ENCODE measurements around the gene PCSK5. TPM values are rescaled to one million over a fixed set of nuclear protein-coding genes. Genes with fewer than 3 reads are reported as not detected.

PCSK5 gene
- polyA plus RNA-seq, 3 donors: 4.8 to 13.0 (median 7.1) TPM

- no peaks in the 10 kb centered on the region for H3K27me3 Mint-ChIP-seq (ENCODE audit: low read depth in 3 of 3)
- no peaks in the 10 kb centered on the region for H4K20me1 ChIP-seq (ENCODE audit: insufficient read depth, low read length)
- no peak overlapping the region for H3K4me2 ChIP-seq (replicated peaks; ENCODE audit: extremely low read depth, low read length, poor library complexity, severe bottlenecking)
- intact Hi-C loops (cut with micrococcal nuclease): no loop called here
- no peaks in the 10 kb centered on the region for H3K4me1 Mint-ChIP-seq
- H3K27ac ChIP-seq (ENCODE audit: low read depth in 1 of 2, low read length in 2 of 2): no peak overlapping the region
- H3K9me3 Mint-ChIP-seq: peaks cover 0 to 5% (median 3%) of the 10 kb centered on the region in 7 donors
- H3K9me3 ChIP-seq (replicated peaks in 1 of 2; ENCODE audit: control insufficient read depth in 1 of 2, insufficient read depth in 1 of 2, low read length in 2 of 2): peaks cover 0 to 3% of the 10 kb centered on the region in 2 donors
- no peak for DNase-seq
- no peaks in the 10 kb centered on the region for H3K4me1 ChIP-seq (ENCODE audit: control insufficient read depth in 1 of 2, insufficient read depth in 2 of 2, low read length in 2 of 2)
- no peak overlapping the region for H3K27ac Mint-ChIP-seq
- H3K27me3 ChIP-seq (ENCODE audit: control insufficient read depth in 2 of 2, insufficient read depth in 2 of 2, low read length in 2 of 2): no peaks in the 10 kb centered on the region
- peaks cover 25 to 32% of the 10 kb centered on the region in 2 donors for H3K36me3 Mint-ChIP-seq
- H3K36me3 ChIP-seq (replicated peaks in 1 of 2; ENCODE audit: control insufficient read depth in 1 of 2, insufficient read depth in 2 of 2, low read length in 2 of 2): peaks cover 0 to 8% of the 10 kb centered on the region in 2 donors
- no peak overlapping the region for H3K4me3 Mint-ChIP-seq
- no CpG with 5 or more reads among the region's 2 CpGs for WGBS (ENCODE audit: insufficient coverage)
- H3K9ac ChIP-seq (ENCODE audit: insufficient read depth, low read length, poor library complexity, severe bottlenecking): no peak overlapping the region
- H3K79me2 ChIP-seq (ENCODE audit: insufficient read depth, low read length): no peaks in the 10 kb centered on the region
- TF ChIP-seq CTCF (IDR thresholded peaks at IDR 0.05): no peak
- no peak overlapping the region for H3K4me3 ChIP-seq (replicated peaks in 1 of 3; ENCODE audit: low read depth in 2 of 3, low read length in 3 of 3)
- H2AFZ ChIP-seq (ENCODE audit: insufficient read depth, low read depth, low read length, poor library complexity, severe bottlenecking): no peak overlapping the region
Measured at GRCh38 chr9:75947233-75947632, 56.8 kb downstream of the PCSK5 start.

- Histone ChIP-seq H2AFZ (ENCODE audit: insufficient read depth, low read depth, low read length, poor library complexity, severe bottlenecking) (no peak overlapping the region), H3K9ac (ENCODE audit: insufficient read depth, low read length, poor library complexity, severe bottlenecking) (no peak overlapping the region), H3K9me3 (replicated peaks in 1 of 2; ENCODE audit: control insufficient read depth in 1 of 2, insufficient read depth in 1 of 2, low read length in 2 of 2) (peaks cover 0 to 3% of the 10 kb centered on the region in 2 donors), H3K27ac (ENCODE audit: low read depth in 1 of 2, low read length in 2 of 2) (no peak overlapping the region), H3K36me3 (replicated peaks in 1 of 2; ENCODE audit: control insufficient read depth in 1 of 2, insufficient read depth in 2 of 2, low read length in 2 of 2) (peaks cover 0 to 13% of the 10 kb centered on the region in 2 donors), H3K79me2 (ENCODE audit: insufficient read depth, low read length) (no peaks in the 10 kb centered on the region), H3K27me3 (ENCODE audit: control insufficient read depth in 2 of 2, insufficient read depth in 2 of 2, low read length in 2 of 2) (no peaks in the 10 kb centered on the region), H4K20me1 (ENCODE audit: insufficient read depth, low read length) (peaks cover 7% of the 10 kb centered on the region), H3K4me2 (replicated peaks; ENCODE audit: extremely low read depth, low read length, poor library complexity, severe bottlenecking) (no peak overlapping the region), H3K4me1 (ENCODE audit: control insufficient read depth in 1 of 2, insufficient read depth in 2 of 2, low read length in 2 of 2) (no peaks in the 10 kb centered on the region), H3K4me3 (replicated peaks in 1 of 3; ENCODE audit: low read depth in 2 of 3, low read length in 3 of 3) (no peak overlapping the region)
- Mint-ChIP-seq H3K36me3 (peaks cover 14 to 24% of the 10 kb centered on the region in 2 donors), H3K9me3 (peaks cover 0 to 5% (median 3%) of the 10 kb centered on the region in 7 donors), H3K27ac (no peak overlapping the region), H3K27me3 (ENCODE audit: low read depth in 3 of 3) (peaks cover 0 to 2% (median 0%) of the 10 kb centered on the region in 3 donors), H3K4me3 (no peak overlapping the region), H3K4me1 (no peaks in the 10 kb centered on the region)
- 94% methylated on average over 2 of the region's 3 CpGs for whole genome bisulfite sequencing (ENCODE audit: insufficient coverage)
- DNase-seq: no peak
- intact Hi-C loops (cut with micrococcal nuclease): no loop called here
- no peak for TF ChIP-seq CTCF (IDR thresholded peaks at IDR 0.05)
Measured at GRCh38 chr9:75950998-75951397, 60.5 kb downstream of the PCSK5 start.
